ENCODE measurements around the gene ASCC1. TPM values are rescaled to one million over a fixed set of nuclear protein-coding genes. Genes with fewer than 3 reads are reported as not detected.

The ASCC1 gene
- total RNA-seq, 2 donors from 2014 or later, result 15.2 to 30.3 TPM

- no peak for TF ChIP-seq CTCF (IDR thresholded peaks at IDR 0.05)
- Histone ChIP-seq H3K36me3 (no peaks in the 10 kb centered on the region), H3K27me3 (replicated peaks; ENCODE audit: insufficient read depth) (no peaks in the 10 kb centered on the region), H3K9me3 (no peaks in the 10 kb centered on the region), H3K4me3 (no peak overlapping the region), H3K4me1 (ENCODE audit: control insufficient read depth in 1 of 2, low read depth in 2 of 2) (peaks cover 0 to 9% of the 10 kb centered on the region in 2 donors), H3K27ac (no peak overlapping the region)
- no peak for DNase-seq (ENCODE audit: low spot score)
- no peak for ATAC-seq (ENCODE audit: insufficient number of reproducible peaks, low FRiP score, low read depth)
Observed at GRCh38 chr10:72067463-72068125, 148.5 kb downstream of the ASCC1 start.

- no peak for ATAC-seq (ENCODE audit: insufficient number of reproducible peaks, low FRiP score, low read depth)
- H3K36me3 ChIP-seq, result no peaks in the 10 kb centered on the region
- TF ChIP-seq CTCF (IDR thresholded peaks at IDR 0.05), result no peak
- no peak overlapping the region for H3K4me3 ChIP-seq
- H3K4me1 ChIP-seq (ENCODE audit: control insufficient read depth in 1 of 2, low read depth in 2 of 2), result peaks cover 0 to 9% of the 10 kb centered on the region in 2 donors
- no peak for DNase-seq (ENCODE audit: low spot score)
- H3K9me3 ChIP-seq, result no peaks in the 10 kb centered on the region
- no peaks in the 10 kb centered on the region for H3K27me3 ChIP-seq (replicated peaks; ENCODE audit: insufficient read depth)
- H3K27ac ChIP-seq, result no peak overlapping the region
Observed at GRCh38 chr10:72066318-72067284, 149.5 kb downstream of the ASCC1 start.

- H3K4me1 ChIP-seq (ENCODE audit: control insufficient read depth in 1 of 2, low read depth in 2 of 2), result peaks cover 0 to 9% of the 10 kb centered on the region in 2 donors
- H3K4me3 ChIP-seq, result no peak overlapping the region
- no peak for ATAC-seq (ENCODE audit: insufficient number of reproducible peaks, low FRiP score, low read depth)
- H3K9me3 ChIP-seq, result no peaks in the 10 kb centered on the region
- H3K36me3 ChIP-seq, result no peaks in the 10 kb centered on the region
- DNase-seq (ENCODE audit: low spot score), result no peak
- no peak overlapping the region for H3K27ac ChIP-seq
- no peaks in the 10 kb centered on the region for H3K27me3 ChIP-seq (replicated peaks; ENCODE audit: insufficient read depth)
- no peak for TF ChIP-seq CTCF (IDR thresholded peaks at IDR 0.05)
Observed at GRCh38 chr10:72065439-72066025, 150.5 kb downstream of the ASCC1 start.

- H3K36me3 ChIP-seq, result no peaks in the 10 kb centered on the region
- DNase-seq (ENCODE audit: low spot score) (no peak), ATAC-seq (ENCODE audit: insufficient number of reproducible peaks, low FRiP score, low read depth) (no peak)
- H3K4me1 ChIP-seq (ENCODE audit: control insufficient read depth in 1 of 2, low read depth in 2 of 2), result peaks cover 0 to 3% of the 10 kb centered on the region in 2 donors
- no peak overlapping the region for H3K4me3 ChIP-seq
- TF ChIP-seq CTCF (IDR thresholded peaks at IDR 0.05), result no peak
- H3K9me3 ChIP-seq, result no peaks in the 10 kb centered on the region
- H3K27ac ChIP-seq, result no peak overlapping the region
- H3K27me3 ChIP-seq (replicated peaks; ENCODE audit: insufficient read depth), result no peaks in the 10 kb centered on the region
Observed at GRCh38 chr10:72063703-72064391, 152.2 kb downstream of the ASCC1 start.
